K562 (cell line): Measurements from ENCODE around the gene GFOD1. TPM values are rescaled to one million over a fixed set of nuclear protein-coding genes. Genes with fewer than 3 reads are reported as not detected.

ENCODE experiments used
- CTBP1 ChIP-seq: fragments of 450-650 bp; IDR thresholded peaks from 2 replicates; pipeline ENCODE4 v1.6.1; 2016; ENCODE audit warnings: borderline replicate concordance
- CXXC5 ChIP-seq: fragments of 250-450 bp; sonication (Bioruptor Pico); IDR thresholded peaks from 2 replicates; pipeline ENCODE4 v1.8.0; 2022; ENCODE audit warnings: inconsistent platforms, mild to moderate bottlenecking, moderate library complexity
- KDM1A ChIP-seq, 2 experiments: fragments of 450-650 bp; IDR thresholded peaks; 2 replicates each; pipeline ENCODE4 v1.6.1; 2016; ENCODE audit warnings: mild to moderate bottlenecking in 2 of 2
- MAFG ChIP-seq: fragments of 450-650 bp; conservative IDR thresholded peaks from 2 replicates; pipeline ENCODE4 v1.6.1; 2016; ENCODE audit warnings: missing genetic modification characterization, missing compliant biosample characterization
- POLR2AphosphoS5 ChIP-seq: IDR thresholded peaks from 2 replicates; pipeline ENCODE4 v1.6.1; 2011; ENCODE audit warnings: mild to moderate bottlenecking, low read depth, low read length, moderate library complexity; ENCODE audit not compliant: control insufficient read depth, insufficient read depth
- RNF2 ChIP-seq: sonication (generic); IDR thresholded peaks from 2 replicates; pipeline ENCODE4 v1.6.1; 2016
- SMAD1 ChIP-seq: fragments of 150-350 bp; IDR thresholded peaks from 2 replicates; pipeline ENCODE4 v1.6.1; 2014; ENCODE audit warnings: low read length, low read depth; ENCODE audit not compliant: partially characterized antibody
- ZNF263 ChIP-seq: sonication (generic); formaldehyde crosslinking; IDR thresholded peaks from 2 replicates; pipeline ENCODE4 v1.8.0; 2022; ENCODE audit warnings: mild to moderate bottlenecking, missing genetic modification reagents, borderline replicate concordance
- polyA plus RNA-seq, 8 experiments: library from polyadenylated mRNA; depleted of rRNA in 4 of 8; stranded (reverse) in 5 of 8; unstranded in 3 of 8; fragments of >200 nt; fragmentation: Nextera tagmentation in 2 of 8; fragmentation: Illumina TruSeq in 1 of 8; extraction: Ambion mirVana in 2 of 8; extraction: Trizol in 1 of 8; gene quantifications; 2 replicates each; pipeline versions ENCODE4 v1.2.1 to v1.2.3, GENCODE V29; 2011 to 2014; ENCODE audit warnings: inconsistent platforms in 1 of 8, missing spikeins in 1 of 8
- total RNA-seq, 7 experiments: library from RNA; depleted of rRNA in 6 of 7; stranded (reverse); fragments of >200 nt in 6 of 7; fragmentation: Illumina TruSeq in 2 of 7; extraction: Trizol in 2 of 7; gene quantifications; 2 replicates each; pipeline versions ENCODE4 v1.2.1 to v1.2.3, GENCODE V29; 2011 to 2021; ENCODE audit warnings: low replicate concordance in 1 of 7
- TF ChIP-seq, protein P1 (sequence below), 2 experiments: fragments of 450-650 bp; IDR thresholded peaks; 2 replicates each; pipeline ENCODE4 v1.6.1; 2016; ENCODE audit warnings: mild to moderate bottlenecking in 2 of 2, borderline replicate concordance in 1 of 2, low read depth in 1 of 2, moderate library complexity in 1 of 2

Gene GFOD1
- total and polyA plus RNA-seq, 9 of the 15 experiments (the other 6 are each of a cell fraction or from before 2014, with no cell fraction given) = 3.8 to 12.0 (median 8.2) TPM

DNA sequence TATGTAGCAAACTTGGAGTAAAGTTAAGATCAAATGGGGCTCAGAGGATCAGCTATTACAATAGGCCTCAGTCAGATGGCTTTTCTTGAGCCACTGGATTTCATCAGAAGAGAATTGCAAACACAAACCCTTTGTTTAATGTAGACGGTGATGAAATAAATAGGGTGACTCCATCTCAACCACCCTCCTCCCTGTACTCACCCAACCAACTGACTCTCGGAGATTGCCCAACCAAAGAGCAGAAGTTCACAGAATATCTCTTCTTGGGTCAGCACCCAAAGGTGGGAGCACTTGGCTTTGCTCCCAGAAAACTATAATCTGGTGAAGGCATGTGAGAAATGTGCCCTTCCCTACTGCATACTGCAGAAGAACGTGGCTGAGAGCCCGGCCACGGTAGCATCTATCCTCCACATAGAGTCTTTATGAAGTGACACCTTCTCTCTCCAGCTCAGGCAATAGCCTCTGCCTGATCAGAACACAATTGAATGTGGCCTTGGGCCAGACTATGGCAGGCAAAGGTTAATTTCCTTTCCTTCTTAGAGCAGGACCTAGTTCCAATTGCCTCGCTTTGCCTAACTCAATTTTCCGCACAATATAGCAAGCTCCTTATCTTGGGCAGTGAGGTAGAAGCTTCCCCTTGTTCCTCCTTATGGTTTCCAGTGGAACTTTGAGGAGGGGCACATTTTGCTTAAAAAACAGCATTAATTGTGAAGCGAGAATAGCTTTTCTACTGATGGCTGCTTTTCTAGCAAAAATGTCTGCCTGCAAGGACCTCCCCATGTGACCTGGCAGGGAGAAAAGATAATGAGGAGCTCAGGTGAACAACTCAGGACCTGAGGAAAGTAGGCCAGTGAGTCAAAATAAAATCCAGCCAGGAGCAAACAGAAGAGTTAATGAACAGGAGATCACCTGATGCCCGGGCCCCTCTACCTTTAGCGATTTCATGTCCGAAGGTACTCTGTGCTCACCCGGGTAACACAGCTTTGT, 79.4 kb downstream of the GFOD1 start (continued):
- TF ChIP-seq POLR2AphosphoS5 = peak; percentile 49; the same call in 1 of the 2 replicates
- peak; percentile 36; the same call in 1 of the 2 replicates for TF ChIP-seq CXXC5 (CRISPR knock-in tag)
- TF ChIP-seq KDM1A (IDR thresholded peaks at IDR 0.05) = peak; percentile 86 to 87
- peak; percentile 76; the same call in 1 of the 2 replicates for TF ChIP-seq CTBP1
- TF ChIP-seq ZNF263 = peak; percentile 96
- no peak for TF ChIP-seq MAFG (tag)
- TF ChIP-seq, protein P1, sequence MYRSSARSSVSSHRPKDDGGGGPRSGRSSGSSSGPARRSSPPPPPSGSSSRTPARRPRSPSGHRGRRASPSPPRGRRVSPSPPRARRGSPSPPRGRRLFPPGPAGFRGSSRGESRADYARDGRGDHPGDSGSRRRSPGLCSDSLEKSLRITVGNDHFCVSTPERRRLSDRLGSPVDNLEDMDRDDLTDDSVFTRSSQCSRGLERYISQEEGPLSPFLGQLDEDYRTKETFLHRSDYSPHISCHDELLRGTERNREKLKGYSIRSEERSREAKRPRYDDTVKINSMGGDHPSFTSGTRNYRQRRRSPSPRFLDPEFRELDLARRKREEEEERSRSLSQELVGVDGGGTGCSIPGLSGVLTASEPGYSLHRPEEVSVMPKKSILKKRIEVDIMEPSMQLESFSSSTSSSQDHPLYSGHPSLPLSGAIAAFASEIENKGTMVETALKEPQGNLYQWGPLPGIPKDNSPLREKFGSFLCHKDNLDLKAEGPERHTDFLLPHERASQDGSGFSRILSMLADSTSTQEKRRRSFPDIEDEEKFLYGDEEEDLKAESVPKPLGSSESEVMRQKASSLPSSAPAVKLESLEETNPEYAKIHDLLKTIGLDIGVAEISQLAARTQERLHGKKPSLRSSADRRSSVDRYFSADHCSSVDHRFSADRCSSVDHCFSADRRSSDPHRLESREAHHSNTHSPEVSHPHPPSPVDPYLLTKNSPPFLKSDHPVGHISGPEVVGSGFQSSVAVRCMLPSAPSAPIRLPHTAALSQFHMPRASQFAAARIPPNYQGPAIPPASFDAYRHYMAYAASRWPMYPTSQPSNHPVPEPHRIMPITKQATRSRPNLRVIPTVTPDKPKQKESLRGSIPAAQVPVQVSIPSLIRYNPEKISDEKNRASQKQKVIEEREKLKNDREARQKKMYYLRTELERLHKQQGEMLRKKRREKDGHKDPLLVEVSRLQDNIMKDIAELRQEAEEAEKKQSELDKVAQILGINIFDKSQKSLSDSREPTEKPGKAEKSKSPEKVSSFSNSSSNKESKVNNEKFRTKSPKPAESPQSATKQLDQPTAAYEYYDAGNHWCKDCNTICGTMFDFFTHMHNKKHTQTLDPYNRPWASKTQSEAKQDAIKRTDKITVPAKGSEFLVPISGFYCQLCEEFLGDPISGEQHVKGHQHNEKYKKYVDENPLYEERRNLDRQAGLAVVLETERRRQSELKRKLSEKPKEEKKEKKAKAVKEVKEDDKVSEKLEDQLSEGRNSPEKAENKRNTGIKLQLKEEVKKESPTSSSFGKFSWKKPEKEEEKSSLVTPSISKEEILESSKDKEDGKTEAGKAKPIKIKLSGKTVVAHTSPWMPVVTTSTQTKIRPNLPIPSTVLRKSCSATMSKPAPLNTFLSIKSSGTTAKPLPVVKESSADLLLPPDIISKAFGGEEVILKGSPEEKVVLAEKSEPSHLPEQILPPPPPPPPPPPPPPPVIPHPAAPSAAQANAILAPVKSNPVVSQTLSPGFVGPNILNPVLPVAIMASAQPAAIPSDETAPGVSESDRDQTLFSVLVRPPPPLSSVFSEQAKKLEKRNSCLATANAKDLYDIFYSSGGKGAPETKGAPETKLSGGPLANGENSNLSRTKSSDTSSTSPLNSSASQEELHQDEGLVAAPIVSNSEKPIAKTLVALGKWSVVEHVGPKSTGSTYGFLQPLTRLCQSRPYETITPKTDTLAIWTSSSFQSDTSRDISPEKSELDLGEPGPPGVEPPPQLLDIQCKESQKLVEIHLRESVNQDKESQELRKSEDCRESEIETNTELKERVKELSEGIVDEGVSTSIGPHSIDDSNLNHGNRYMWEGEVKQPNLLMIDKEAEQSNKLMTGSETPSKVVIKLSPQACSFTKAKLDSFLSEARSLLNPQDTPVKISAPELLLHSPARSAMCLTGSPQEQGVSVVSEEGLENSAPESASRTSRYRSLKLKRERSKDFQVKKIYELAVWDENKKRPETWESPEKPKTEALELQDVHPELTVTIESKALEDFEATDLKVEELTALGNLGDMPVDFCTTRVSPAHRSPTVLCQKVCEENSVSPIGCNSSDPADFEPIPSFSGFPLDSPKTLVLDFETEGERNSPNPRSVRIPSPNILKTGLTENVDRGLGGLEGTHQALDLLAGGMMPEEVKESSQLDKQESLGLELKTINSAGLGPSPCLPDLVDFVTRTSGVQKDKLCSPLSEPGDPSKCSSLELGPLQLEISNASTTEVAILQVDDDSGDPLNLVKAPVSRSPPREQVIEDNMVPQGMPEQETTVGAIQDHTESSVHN (IDR thresholded peaks at IDR 0.05; ENCODE audit: borderline replicate concordance in 1 of 2, low read depth in 1 of 2) = peak in 1 of 2 experiments; percentile 51; a peak in 1 of 4 replicates
- peak; percentile 27; the same call in 1 of the 2 replicates for TF ChIP-seq RNF2
- TF ChIP-seq SMAD1 = no peak
